ENCODE data around the gene CSNK1G2.

- TF ChIP-seq CTCF (IDR thresholded peaks at IDR 0.05; ENCODE audit: low read depth, low read length) (no peak), POLR2A (IDR thresholded peaks at IDR 0.05; ENCODE audit: extremely low read depth, insufficient read length) (no peak), MYC (IDR thresholded peaks at IDR 0.05; ENCODE audit: low read depth, low read length) (no peak)
These were observed 38.7 kb downstream of the CSNK1G2 start for GRCh38 chr19:1979642-1980041.
